GM12873 (cell line): ENCODE data around the gene MLLT1.

Source experiments
- TF ChIP-seq, protein P1 (sequence below): IDR thresholded peaks from 2 replicates; pipeline ENCODE4 v1.5.1; 2012; ENCODE audit warnings: low read depth, mild to moderate bottlenecking, moderate library complexity, low read length, control low read depth; ENCODE audit not compliant: insufficient read depth; ENCODE audit errors: missing control alignments

MLLT1 gene

GRCh38 chr19:6187374-6187773 is 92.4 kb downstream of the MLLT1 start:
- TF ChIP-seq, protein P1, sequence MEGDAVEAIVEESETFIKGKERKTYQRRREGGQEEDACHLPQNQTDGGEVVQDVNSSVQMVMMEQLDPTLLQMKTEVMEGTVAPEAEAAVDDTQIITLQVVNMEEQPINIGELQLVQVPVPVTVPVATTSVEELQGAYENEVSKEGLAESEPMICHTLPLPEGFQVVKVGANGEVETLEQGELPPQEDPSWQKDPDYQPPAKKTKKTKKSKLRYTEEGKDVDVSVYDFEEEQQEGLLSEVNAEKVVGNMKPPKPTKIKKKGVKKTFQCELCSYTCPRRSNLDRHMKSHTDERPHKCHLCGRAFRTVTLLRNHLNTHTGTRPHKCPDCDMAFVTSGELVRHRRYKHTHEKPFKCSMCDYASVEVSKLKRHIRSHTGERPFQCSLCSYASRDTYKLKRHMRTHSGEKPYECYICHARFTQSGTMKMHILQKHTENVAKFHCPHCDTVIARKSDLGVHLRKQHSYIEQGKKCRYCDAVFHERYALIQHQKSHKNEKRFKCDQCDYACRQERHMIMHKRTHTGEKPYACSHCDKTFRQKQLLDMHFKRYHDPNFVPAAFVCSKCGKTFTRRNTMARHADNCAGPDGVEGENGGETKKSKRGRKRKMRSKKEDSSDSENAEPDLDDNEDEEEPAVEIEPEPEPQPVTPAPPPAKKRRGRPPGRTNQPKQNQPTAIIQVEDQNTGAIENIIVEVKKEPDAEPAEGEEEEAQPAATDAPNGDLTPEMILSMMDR = no peak

DNA sequence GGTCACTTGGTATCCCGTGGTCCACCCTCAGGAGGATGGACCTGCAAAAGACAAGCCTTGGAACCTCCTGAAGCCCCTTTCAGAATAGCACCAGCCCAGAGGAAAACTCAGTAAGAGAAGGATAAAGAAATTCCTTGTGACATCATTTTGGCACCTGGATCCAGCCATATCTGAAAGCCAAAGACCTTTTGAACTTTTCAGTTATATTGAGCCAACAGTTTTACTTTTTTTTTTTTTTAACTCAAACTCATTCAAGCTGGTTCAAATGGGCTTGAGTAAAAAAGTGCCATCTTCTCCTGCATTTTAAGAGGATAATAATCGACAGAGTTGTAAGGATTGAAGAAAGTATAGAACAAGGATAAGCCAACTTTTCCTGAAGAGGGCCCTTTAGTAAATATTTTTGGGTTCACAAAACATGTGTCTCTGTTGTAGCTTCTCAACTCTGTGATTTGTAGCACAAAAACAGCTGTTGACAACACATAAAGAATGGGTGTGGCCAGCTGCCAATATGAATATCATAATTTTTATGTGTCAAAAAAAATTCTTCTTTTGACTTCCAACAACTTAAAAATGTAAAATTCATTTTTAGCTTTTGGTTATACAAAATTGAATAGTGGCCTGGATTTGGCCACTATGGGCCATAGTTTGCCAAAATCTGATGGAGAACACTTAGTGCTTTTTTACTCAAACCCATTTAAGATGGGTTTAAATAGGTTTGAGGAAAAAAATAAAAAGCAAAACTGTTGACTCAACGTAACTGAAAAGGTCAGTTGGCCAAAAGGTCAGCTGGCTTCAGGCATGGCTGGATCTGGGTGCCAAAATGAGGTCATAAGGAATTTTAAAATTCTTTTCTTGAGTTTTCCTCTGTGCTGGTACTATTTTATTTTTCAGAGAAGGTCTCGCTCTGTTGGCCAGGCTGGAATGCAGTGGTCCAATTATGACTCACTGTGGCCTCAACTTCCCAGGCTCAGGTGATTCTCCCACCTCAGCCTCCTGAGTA is 93.6 kb downstream of the MLLT1 start:
- TF ChIP-seq, protein P1 = no peak

DNA sequence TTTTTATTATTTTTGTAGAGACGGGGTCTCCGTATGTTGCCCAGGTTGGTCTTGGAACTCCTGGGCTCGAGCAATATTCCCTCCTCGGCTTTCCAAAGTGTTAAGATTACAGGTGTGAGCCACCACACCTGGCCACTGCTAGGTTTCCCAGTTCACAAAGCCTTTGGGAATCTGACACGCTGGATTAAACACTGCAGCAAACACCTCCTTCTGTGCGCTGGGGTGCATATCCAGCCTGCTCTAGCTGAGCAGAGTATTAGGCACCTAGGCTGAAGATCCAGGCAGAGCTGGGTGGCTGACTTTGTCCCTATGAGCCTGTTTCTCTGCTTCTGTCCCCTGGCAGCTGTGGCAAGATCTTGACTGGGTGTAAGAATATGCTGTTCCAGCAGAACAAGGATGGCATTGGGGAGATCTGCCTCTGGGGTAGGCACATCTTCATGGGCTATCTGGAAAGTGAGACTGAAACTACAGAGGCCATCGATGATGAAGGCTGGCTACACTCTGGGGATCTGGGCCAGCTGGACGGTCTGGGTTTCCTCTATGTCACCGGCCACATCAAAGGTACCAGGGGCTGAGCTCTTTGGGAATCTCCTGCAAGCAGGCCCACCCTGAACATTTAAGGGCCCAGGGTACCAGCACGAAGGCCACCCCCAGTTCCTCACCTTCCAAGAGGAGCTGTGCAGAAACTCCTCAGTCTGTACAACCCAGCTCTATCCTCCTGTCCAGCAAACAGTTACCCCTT is 94.5 kb downstream of the MLLT1 start:
- TF ChIP-seq, protein P1 = no peak

- TF ChIP-seq, protein P1 = no peak
Measured at GRCh38 chr19:6181119-6181518, 98.7 kb downstream of the MLLT1 start.

GRCh38 chr19:6173190-6173589 is 106.6 kb downstream of the MLLT1 start:
- TF ChIP-seq, protein P1 = no peak

- TF ChIP-seq, protein P1 = no peak
Measured at GRCh38 chr19:6172074-6172863, 107.5 kb downstream of the MLLT1 start.
